ENCODE results near the gene FMNL3.

DNA sequence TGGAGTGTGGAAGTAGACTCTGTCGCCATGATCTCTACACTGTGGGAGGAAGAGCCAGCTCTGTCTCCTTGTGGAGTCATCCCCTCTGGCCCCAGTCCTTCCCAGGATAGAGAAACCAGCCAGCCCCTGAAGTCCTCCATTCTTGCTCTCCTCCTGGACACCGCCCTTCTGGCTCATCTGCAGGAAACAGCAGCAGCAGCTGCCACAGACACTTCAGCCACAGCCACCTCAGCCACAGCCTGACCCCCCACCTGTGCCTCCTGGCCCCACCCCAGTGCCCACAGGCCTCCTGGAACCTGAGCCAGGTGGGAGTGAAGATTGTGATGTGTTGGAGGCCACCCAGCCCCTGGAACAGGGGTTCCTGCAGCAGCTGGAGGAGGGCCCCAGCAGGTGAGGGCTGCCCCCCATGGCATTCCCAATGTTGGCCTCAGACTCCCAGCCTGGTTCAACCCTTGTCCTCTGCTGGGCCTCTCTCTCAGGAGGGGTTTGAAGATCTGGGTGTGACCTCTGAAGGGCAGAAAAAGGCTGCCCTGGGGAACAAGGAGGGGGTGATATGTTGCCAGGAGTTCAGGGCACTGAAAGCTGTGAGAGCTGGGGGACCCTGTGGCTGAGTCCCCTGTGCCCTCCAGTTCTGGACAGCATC is 73.4 kb downstream of the FMNL3 start:
- TF ChIP-seq, protein P1, sequence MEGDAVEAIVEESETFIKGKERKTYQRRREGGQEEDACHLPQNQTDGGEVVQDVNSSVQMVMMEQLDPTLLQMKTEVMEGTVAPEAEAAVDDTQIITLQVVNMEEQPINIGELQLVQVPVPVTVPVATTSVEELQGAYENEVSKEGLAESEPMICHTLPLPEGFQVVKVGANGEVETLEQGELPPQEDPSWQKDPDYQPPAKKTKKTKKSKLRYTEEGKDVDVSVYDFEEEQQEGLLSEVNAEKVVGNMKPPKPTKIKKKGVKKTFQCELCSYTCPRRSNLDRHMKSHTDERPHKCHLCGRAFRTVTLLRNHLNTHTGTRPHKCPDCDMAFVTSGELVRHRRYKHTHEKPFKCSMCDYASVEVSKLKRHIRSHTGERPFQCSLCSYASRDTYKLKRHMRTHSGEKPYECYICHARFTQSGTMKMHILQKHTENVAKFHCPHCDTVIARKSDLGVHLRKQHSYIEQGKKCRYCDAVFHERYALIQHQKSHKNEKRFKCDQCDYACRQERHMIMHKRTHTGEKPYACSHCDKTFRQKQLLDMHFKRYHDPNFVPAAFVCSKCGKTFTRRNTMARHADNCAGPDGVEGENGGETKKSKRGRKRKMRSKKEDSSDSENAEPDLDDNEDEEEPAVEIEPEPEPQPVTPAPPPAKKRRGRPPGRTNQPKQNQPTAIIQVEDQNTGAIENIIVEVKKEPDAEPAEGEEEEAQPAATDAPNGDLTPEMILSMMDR (IDR thresholded peaks at IDR 0.05): no peak
- no peak for TF ChIP-seq POLR2A (IDR thresholded peaks at IDR 0.05)

All from right lobe of liver (tissue), 4 donors.